Measurements from ENCODE around the gene RGS7. TPM values are rescaled to one million over a fixed set of nuclear protein-coding genes. Genes with fewer than 3 reads are reported as not detected.

Gene RGS7
- total RNA-seq, 2 donors from 2014 or later, result 0.10 to 0.24 TPM

GRCh38 chr1:241219449-241219848, 137.6 kb downstream of the RGS7 start:
- H3K9ac ChIP-seq (ENCODE audit: low read depth in 2 of 2, low read length in 2 of 2), result no peak overlapping the region
- no peaks in the 10 kb centered on the region for H3K27me3 ChIP-seq
- DNase-seq, result no peak
- no peaks in the 10 kb centered on the region for H3K4me1 ChIP-seq
- intact Hi-C loops (cut with DNase I), result no loop called here
- H3K27ac ChIP-seq, result no peak overlapping the region
- H3K4me3 ChIP-seq, result no peak overlapping the region
- no peaks in the 10 kb centered on the region for H3K36me3 ChIP-seq
- no peaks in the 10 kb centered on the region for H3K9me3 ChIP-seq
- no peak for TF ChIP-seq CTCF (IDR thresholded peaks at IDR 0.05)

DNA sequence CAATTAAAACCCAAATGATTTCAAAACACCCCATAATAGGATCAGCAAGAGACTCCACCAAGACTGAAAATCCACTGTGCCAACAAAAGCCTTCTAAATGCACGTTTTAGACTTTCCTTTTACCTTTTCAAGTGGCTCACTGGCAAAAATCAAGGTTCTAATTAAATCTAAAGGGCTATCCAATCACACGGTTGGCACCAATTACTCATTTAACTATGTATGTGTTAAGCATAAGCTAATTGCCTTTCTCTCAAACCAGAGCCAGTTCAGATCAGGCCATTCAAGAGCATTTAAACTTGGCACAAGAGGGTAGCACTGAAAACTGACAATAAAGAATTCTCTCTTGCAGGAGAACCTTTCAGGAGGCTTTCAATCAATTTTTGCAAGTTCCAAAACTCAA, 139.5 kb downstream of the RGS7 start:
- TF ChIP-seq CTCF (IDR thresholded peaks at IDR 0.05), result no peak
- no peaks in the 10 kb centered on the region for H3K27me3 ChIP-seq
- no peak overlapping the region for H3K27ac ChIP-seq
- intact Hi-C loops (cut with DNase I), result no loop called here
- no peak overlapping the region for H3K9ac ChIP-seq (ENCODE audit: low read depth in 2 of 2, low read length in 2 of 2)
- H3K9me3 ChIP-seq, result no peaks in the 10 kb centered on the region
- H3K4me1 ChIP-seq, result no peaks in the 10 kb centered on the region
- no peak for DNase-seq
- no peak overlapping the region for H3K4me3 ChIP-seq
- H3K36me3 ChIP-seq, result no peaks in the 10 kb centered on the region

- no peak for DNase-seq
- H3K9me3 ChIP-seq, result no peaks in the 10 kb centered on the region
- TF ChIP-seq CTCF (IDR thresholded peaks at IDR 0.05), result no peak
- H3K9ac ChIP-seq (ENCODE audit: low read depth in 2 of 2, low read length in 2 of 2), result no peak overlapping the region
- H3K27me3 ChIP-seq, result no peaks in the 10 kb centered on the region
- intact Hi-C loops (cut with DNase I), result no loop called here
- H3K27ac ChIP-seq, result no peak overlapping the region
- no peaks in the 10 kb centered on the region for H3K36me3 ChIP-seq
- H3K4me1 ChIP-seq, result no peaks in the 10 kb centered on the region
- no peak overlapping the region for H3K4me3 ChIP-seq
These were observed 141.3 kb downstream of the RGS7 start for GRCh38 chr1:241215683-241216082.

DNA sequence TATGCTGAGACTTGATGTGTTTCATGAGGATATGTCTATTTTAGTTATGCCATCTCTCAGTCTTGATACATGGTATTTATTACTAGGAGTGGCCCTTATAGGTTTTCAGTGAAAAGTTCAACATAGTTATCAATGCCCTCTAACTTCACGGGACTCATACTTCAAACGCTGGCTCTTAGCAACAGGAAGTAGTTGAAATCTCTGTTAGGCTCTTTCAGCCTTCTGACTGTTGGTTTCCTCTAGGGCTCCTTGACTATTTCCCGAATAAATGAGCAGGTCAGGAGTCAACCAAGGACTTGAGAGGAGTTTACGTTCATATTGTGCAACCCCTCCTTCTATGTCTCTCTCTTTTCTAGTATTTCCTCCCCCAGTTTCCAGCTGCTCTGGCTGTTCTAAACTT, 141.8 kb downstream of the RGS7 start:
- no peak for TF ChIP-seq CTCF (IDR thresholded peaks at IDR 0.05)
- no peak for DNase-seq
- intact Hi-C loops (cut with DNase I), result no loop called here
- H3K27me3 ChIP-seq, result no peaks in the 10 kb centered on the region
- H3K36me3 ChIP-seq, result no peaks in the 10 kb centered on the region
- no peaks in the 10 kb centered on the region for H3K4me1 ChIP-seq
- H3K4me3 ChIP-seq, result no peak overlapping the region
- no peaks in the 10 kb centered on the region for H3K9me3 ChIP-seq
- no peak overlapping the region for H3K27ac ChIP-seq
- H3K9ac ChIP-seq (ENCODE audit: low read depth in 2 of 2, low read length in 2 of 2), result no peak overlapping the region

- Histone ChIP-seq H3K9ac (ENCODE audit: low read depth in 2 of 2, low read length in 2 of 2) (no peak overlapping the region), H3K4me3 (no peak overlapping the region), H3K36me3 (no peaks in the 10 kb centered on the region), H3K9me3 (no peaks in the 10 kb centered on the region), H3K27ac (no peak overlapping the region), H3K4me1 (no peaks in the 10 kb centered on the region), H3K27me3 (no peaks in the 10 kb centered on the region)
- no peak for TF ChIP-seq CTCF (IDR thresholded peaks at IDR 0.05)
- no peak for DNase-seq
- intact Hi-C loops (cut with DNase I), result no loop called here
These were observed 143.9 kb downstream of the RGS7 start for GRCh38 chr1:241213139-241213538.

- no peaks in the 10 kb centered on the region for H3K4me1 ChIP-seq
- H3K4me3 ChIP-seq, result no peak overlapping the region
- no peak for TF ChIP-seq CTCF (IDR thresholded peaks at IDR 0.05)
- no peaks in the 10 kb centered on the region for H3K36me3 ChIP-seq
- H3K27ac ChIP-seq, result no peak overlapping the region
- H3K9ac ChIP-seq (ENCODE audit: low read depth in 2 of 2, low read length in 2 of 2), result no peak overlapping the region
- intact Hi-C loops (cut with DNase I), result no loop called here
- no peaks in the 10 kb centered on the region for H3K9me3 ChIP-seq
- H3K27me3 ChIP-seq, result no peaks in the 10 kb centered on the region
- DNase-seq, result no peak
These were observed 144.4 kb downstream of the RGS7 start for GRCh38 chr1:241212628-241213027.
